H1 (cell line): ENCODE measurements around the gene CRTC1. TPM values are rescaled to one million over a fixed set of nuclear protein-coding genes. Genes with fewer than 3 reads are reported as not detected.

Source experiments
- CTCF ChIA-PET: fragments of 300-600 bp; sonication (Branson Sonifier 250); formaldehyde crosslinking; loops from one replicate; lab custom pipeline; 2021; ENCODE audit not compliant: partially characterized antibody; lab: Charles Lee
- POLR2A ChIA-PET: fragments of 300-600 bp; sonication (Branson Sonifier 250); formaldehyde crosslinking; loops from one replicate; lab custom pipeline; 2021; ENCODE audit warnings: inconsistent platforms; ENCODE audit not compliant: partially characterized antibody; lab: Charles Lee
- DNase-seq, 2 experiments: peaks; one replicate each; pipeline versions ENCODE4 v3.0.0 to v3.0.0-alpha.2; 2010 to 2022; ENCODE audit warnings: low spot score in 2 of 2, low read depth in 1 of 2, mixed read lengths in 1 of 2
- FAIRE-seq: peaks from 2 replicates; lab custom pipeline; 2011; peaks lifted over from hg19 to GRCh38; lab: Jason Lieb, UNC
- H2AFZ ChIP-seq: 2 replicates; pipeline ENCODE4 v1.8.1; 2012; ENCODE audit warnings: low read length, inconsistent platforms
- H2AK5ac ChIP-seq: 2 replicates; pipeline ENCODE4 v1.6.1; 2013; ENCODE audit warnings: low read depth, low read length
- H2BK120ac ChIP-seq: replicated peaks from 2 replicates; pipeline ENCODE3; 2013; ENCODE audit warnings: low read depth, low read length, inconsistent platforms
- H2BK12ac ChIP-seq: 2 replicates; pipeline ENCODE4 v1.6.1; 2013; ENCODE audit warnings: low read depth, low read length
- H2BK15ac ChIP-seq: 2 replicates; pipeline ENCODE4 v1.6.1; 2013; ENCODE audit warnings: low read length
- H2BK20ac ChIP-seq: 2 replicates; pipeline ENCODE4 v1.6.1; 2013; ENCODE audit warnings: low read length
- H2BK5ac ChIP-seq: 2 replicates; pipeline ENCODE4 v1.6.1; 2013; ENCODE audit warnings: low read depth, low read length
- H3K14ac ChIP-seq: 2 replicates; pipeline ENCODE4 v1.6.1; 2013; ENCODE audit warnings: inconsistent platforms; ENCODE audit not compliant: insufficient read length
- H3K18ac ChIP-seq: 2 replicates; pipeline ENCODE4 v1.6.1; 2013; ENCODE audit warnings: low read length; ENCODE audit errors: extremely low read depth
- H3K23ac ChIP-seq: 2 replicates; pipeline ENCODE4 v1.6.1; 2013; ENCODE audit warnings: inconsistent platforms; ENCODE audit not compliant: insufficient read length
- H3K23me2 ChIP-seq: 2 replicates; pipeline ENCODE4 v1.6.1; 2013; ENCODE audit warnings: low read depth, low read length
- H3K27ac ChIP-seq: 2 replicates; pipeline ENCODE4 v1.6.1; 2011; ENCODE audit warnings: low read depth, low read length, inconsistent platforms
- H3K27me3 ChIP-seq, 4 experiments: replicated peaks in 1 of 4; 1 replicate in 1 of 4; 2 replicates in 3 of 4; pipeline versions ENCODE4 v1.6.1 to v1.8.1; 2011 to 2013; ENCODE audit warnings: low read length in 3 of 4, mild to moderate bottlenecking in 3 of 4, inconsistent platforms in 2 of 4, mixed read lengths in 2 of 4, moderate library complexity in 1 of 4; ENCODE audit not compliant: control insufficient read depth in 3 of 4, insufficient read depth in 3 of 4; ENCODE audit errors: extremely low read depth in 1 of 4
- H3K36me3 ChIP-seq, 4 experiments: 2 replicates each; pipeline versions ENCODE4 v1.6.1 to v1.8.1; 2011 to 2013; ENCODE audit warnings: mild to moderate bottlenecking in 4 of 4, low read length in 3 of 4, moderate library complexity in 2 of 4, control low read depth in 1 of 4, inconsistent platforms in 1 of 4; ENCODE audit not compliant: insufficient read depth in 4 of 4, control insufficient read depth in 2 of 4
- H3K4ac ChIP-seq: replicated peaks from 2 replicates; pipeline ENCODE3; 2013; ENCODE audit warnings: low read length, low read depth, mixed read lengths, inconsistent platforms; ENCODE audit not compliant: insufficient read length
- H3K4me1 ChIP-seq, 4 experiments: replicated peaks in 1 of 4; 1 replicate in 1 of 4; 2 replicates in 3 of 4; pipeline versions ENCODE4 v1.6.1 to v1.8.1; 2011 to 2013; ENCODE audit warnings: low read length in 3 of 4, inconsistent platforms in 2 of 4, mixed read lengths in 1 of 4; ENCODE audit not compliant: insufficient read depth in 4 of 4, control insufficient read depth in 3 of 4
- H3K4me2 ChIP-seq, 2 experiments: 2 replicates each; pipeline versions ENCODE4 v1.6.1 to v1.8.1; 2011 to 2013; ENCODE audit warnings: low read depth in 2 of 2, low read length in 2 of 2, control low read depth in 1 of 2, inconsistent platforms in 1 of 2, mild to moderate bottlenecking in 1 of 2; ENCODE audit not compliant: insufficient read depth in 1 of 2
- H3K4me3 ChIP-seq, 4 experiments: fragments of 200-600, 300-600 bp in 1 of 4; sonication (generic), shearing (Covaris generic), sonication (Bioruptor Twin) in 1 of 4; 2 replicates each; pipeline versions ENCODE4 v1.5.1 to v1.8.1; 2011 to 2016; ENCODE audit warnings: low read length in 4 of 4, low read depth in 3 of 4, control low read depth in 2 of 4, inconsistent platforms in 2 of 4, mild to moderate bottlenecking in 2 of 4, mixed read lengths in 1 of 4, moderate library complexity in 1 of 4; ENCODE audit not compliant: insufficient read depth in 2 of 4; ENCODE audit errors: extremely low read depth in 1 of 4
- H3K56ac ChIP-seq: replicated peaks from 2 replicates; pipeline ENCODE3; 2013; ENCODE audit warnings: low read depth, mild to moderate bottlenecking, mixed read lengths, low read length, inconsistent platforms; ENCODE audit not compliant: insufficient read length
- H3K79me1 ChIP-seq: 2 replicates; pipeline ENCODE4 v1.6.1; 2013; ENCODE audit warnings: low read depth, low read length, control low read depth
- H3K79me2 ChIP-seq, 2 experiments: 2 replicates each; pipeline versions ENCODE4 v1.6.1 to v1.8.1; 2012 to 2013; ENCODE audit warnings: low read length in 2 of 2, mild to moderate bottlenecking in 2 of 2, inconsistent platforms in 1 of 2; ENCODE audit not compliant: insufficient read depth in 2 of 2, control insufficient read depth in 1 of 2
- H3K9ac ChIP-seq, 4 experiments: replicated peaks in 1 of 4; 1 replicate in 1 of 4; 2 replicates in 3 of 4; pipeline versions ENCODE4 v1.6.1 to v1.8.1; 2011 to 2013; ENCODE audit warnings: low read depth in 3 of 4, low read length in 3 of 4, control low read depth in 2 of 4, mild to moderate bottlenecking in 2 of 4, moderate library complexity in 2 of 4, inconsistent platforms in 1 of 4; ENCODE audit errors: extremely low read depth in 1 of 4
- H3K9me3 ChIP-seq, 2 experiments: 2 replicates each; pipeline versions ENCODE4 v1.6.1 to v1.8.1; 2012 to 2013; ENCODE audit warnings: mild to moderate bottlenecking in 2 of 2, moderate library complexity in 2 of 2, control low read depth in 1 of 2, inconsistent platforms in 1 of 2, low read depth in 1 of 2, low read length in 1 of 2, mixed read lengths in 1 of 2; ENCODE audit not compliant: insufficient read depth in 2 of 2
- H4K20me1 ChIP-seq, 2 experiments: replicated peaks in 1 of 2; 2 replicates each; pipeline versions ENCODE3 to v1.8.1; 2011 to 2013; ENCODE audit warnings: inconsistent platforms in 2 of 2, low read length in 2 of 2, mild to moderate bottlenecking in 1 of 2; ENCODE audit not compliant: insufficient read depth in 2 of 2, control insufficient read depth in 1 of 2
- H4K5ac ChIP-seq: 2 replicates; pipeline ENCODE4 v1.6.1; 2013; ENCODE audit warnings: low read length, low read depth, mixed read lengths, inconsistent platforms; ENCODE audit not compliant: insufficient read length
- H4K8ac ChIP-seq: 2 replicates; pipeline ENCODE4 v1.8.0; 2013; ENCODE audit warnings: mild to moderate bottlenecking, moderate library complexity, low read length, inconsistent platforms; ENCODE audit not compliant: insufficient read depth; ENCODE audit errors: extremely low read depth
- H4K91ac ChIP-seq: replicated peaks from 2 replicates; pipeline ENCODE3; 2013; ENCODE audit warnings: low read length, mixed read lengths, inconsistent platforms; ENCODE audit not compliant: insufficient read length
- ATF3 ChIP-seq: IDR thresholded peaks from 2 replicates; pipeline ENCODE4 v1.6.1; 2011; ENCODE audit warnings: low read depth, mild to moderate bottlenecking, low read length; ENCODE audit not compliant: insufficient read depth
- CTBP2 ChIP-seq: IDR thresholded peaks from 2 replicates; pipeline ENCODE4 v1.7.0; 2011; ENCODE audit warnings: borderline replicate concordance, mild to moderate bottlenecking, moderate library complexity, mixed read lengths, low read length; ENCODE audit not compliant: insufficient read depth, insufficient read length
- E2F6 ChIP-seq: IDR thresholded peaks from 2 replicates; pipeline ENCODE4 v1.6.1; 2012; ENCODE audit warnings: inconsistent platforms
- HDAC2 ChIP-seq, 2 experiments: fragments of 300-600 bp in 1 of 2; sonication (generic) in 1 of 2; IDR thresholded peaks; 2 replicates each; pipeline ENCODE4 v1.6.1; 2011 to 2012; ENCODE audit warnings: low read depth in 2 of 2, low read length in 2 of 2, mild to moderate bottlenecking in 2 of 2, moderate library complexity in 2 of 2, borderline replicate concordance in 1 of 2, inconsistent platforms in 1 of 2
- JUND ChIP-seq: IDR thresholded peaks from 2 replicates; pipeline ENCODE4 v1.6.1; 2011; ENCODE audit warnings: mild to moderate bottlenecking, improper control_type of control experiment, low read length
- KDM1A ChIP-seq: fragments of 200-600, 300-600 bp; sonication (generic); IDR thresholded peaks from 2 replicates; pipeline ENCODE4 v1.7.1; 2016; ENCODE audit warnings: mild to moderate bottlenecking, low read length, borderline replicate concordance
- SAP30 ChIP-seq: fragments of 300-600 bp; sonication (generic); IDR thresholded peaks from 2 replicates; pipeline ENCODE4 v1.7.1; 2012; ENCODE audit warnings: low read length, moderate library complexity, mild to moderate bottlenecking, inconsistent platforms; ENCODE audit not compliant: insufficient read depth, insufficient replicate concordance
- ZNF274 ChIP-seq: IDR thresholded peaks from 2 replicates; pipeline ENCODE4 v1.7.0; 2012; ENCODE audit warnings: low read length, borderline replicate concordance; ENCODE audit errors: extremely low read depth
- WGBS, 2 experiments: shearing (Covaris generic) in 1 of 2; methylation state at CpG; one replicate each; pipeline versions ENCODE4 v1.1.6 to v1.1.7; 2013 to 2015; ENCODE audit warnings: low lambda C conversion rate in 2 of 2, mixed read lengths in 2 of 2, inconsistent platforms in 1 of 2, low coverage in 1 of 2, missing lambda C conversion rate in 1 of 2; ENCODE audit not compliant: insufficient replicate concordance in 2 of 2, insufficient coverage in 1 of 2, insufficient read length in 1 of 2; ENCODE audit errors: extremely low coverage in 1 of 2, missing lambda C conversion rate in 1 of 2; 5-methylcytosine and 5-hydroxymethylcytosine counted together
- polyA plus RNA-seq, 7 experiments: library from polyadenylated mRNA; depleted of rRNA in 3 of 7; stranded (reverse) in 5 of 7; unstranded in 2 of 7; fragments of >200 nt in 5 of 7; fragments of 200-250 nt in 2 of 7; gene quantifications; 1 replicate in 5 of 7; 2 replicates in 1 of 7; 4 replicates in 1 of 7; pipeline versions ENCODE4 v1.2.1 to v1.2.3, GENCODE V29; 2011 to 2013; ENCODE audit warnings: missing spikeins in 2 of 7, mixed read lengths in 2 of 7
- total RNA-seq: library from RNA; stranded (reverse); fragmentation: NEBNext Ultra II Directional; extraction: Animal tissue kit (Norgen Biotek cat#: 25700); gene quantifications from 2 replicates; pipeline ENCODE4 v1.2.1, GENCODE V29; 2021

Gene CRTC1
- total and polyA plus RNA-seq, 2 of the 8 experiments (the other 6 are each of a cell fraction or from before 2014, with no cell fraction given), result 2.9 to 8.5 TPM

GRCh38 chr19:18768997-18769891 lies 85.8 kb downstream of the CRTC1 start:
- H3K27ac ChIP-seq, result no peak overlapping the region
- H2AK5ac ChIP-seq, result no peak overlapping the region
- DNase-seq (no peak), FAIRE-seq (no peak)
- WGBS, 2 experiments, result 85% methylated on average over 24 of the region's 24 CpGs; no CpG with 5 or more reads in 1 of the 2 experiments
- peak overlapping the region; percentile 68; the same call in 1 of the 2 replicates for H4K8ac ChIP-seq
- no peak overlapping the region for H3K56ac ChIP-seq
- no peak overlapping the region for H3K4me3 ChIP-seq
- no peak overlapping the region for H4K91ac ChIP-seq
- H2BK15ac ChIP-seq, result no peak overlapping the region
- no peak for TF ChIP-seq JUND
- TF ChIP-seq SAP30, result no peak
- no peak for TF ChIP-seq CTBP2
- TF ChIP-seq KDM1A, result no peak
- no peak for TF ChIP-seq E2F6
- TF ChIP-seq ATF3, result no peak
- no peak for TF ChIP-seq HDAC2 (IDR thresholded peaks at IDR 0.05; ENCODE audit: borderline replicate concordance in 1 of 2, low read depth in 2 of 2, low read length in 2 of 2)
- TF ChIP-seq ZNF274, result no peak
- peaks cover 7 to 24% of the 10 kb centered on the region in 2 experiments for H4K20me1 ChIP-seq
- H3K36me3 ChIP-seq, result no peaks in the 10 kb centered on the region
- H3K14ac ChIP-seq, result no peak overlapping the region
- no peak overlapping the region for H2BK12ac ChIP-seq
- H2BK20ac ChIP-seq, result no peak overlapping the region
- H2BK120ac ChIP-seq, result no peak overlapping the region
- H2BK5ac ChIP-seq, result no peak overlapping the region
- H3K23me2 ChIP-seq, result no peaks in the 10 kb centered on the region; the same call in 1 of the 2 replicates
- no peak overlapping the region for H3K18ac ChIP-seq
- CTCF ChIA-PET, result interaction anchor here (0.7 to 4.9 kb wide), 6 partner anchors 17 to 175 kb away, joined by 3 to 26 read pairs (median 4); no protein-coding TSS in a partner anchor
- POLR2A ChIA-PET, result interaction anchor here (1.0 kb wide), 1 partner anchor 12 kb away, joined by 3 read pairs; no protein-coding TSS in a partner anchor
- peaks cover 9 to 60% (median 47%) of the 10 kb centered on the region in 4 experiments for H3K27me3 ChIP-seq
- no peaks in the 10 kb centered on the region for H3K79me1 ChIP-seq
- H3K4me2 ChIP-seq, result no peak overlapping the region
- no peak overlapping the region for H3K23ac ChIP-seq
- no peaks in the 10 kb centered on the region for H3K9me3 ChIP-seq
- no peak overlapping the region for H2AFZ ChIP-seq
- no peak overlapping the region for H3K9ac ChIP-seq
- no peak overlapping the region for H3K4ac ChIP-seq
- H4K5ac ChIP-seq, result no peak overlapping the region
- peaks cover 0 to 7% (median 3%) of the 10 kb centered on the region in 4 experiments; a peak in 2 of 7 replicates for H3K4me1 ChIP-seq
- H3K79me2 ChIP-seq, result no peaks in the 10 kb centered on the region
